Measurements from ENCODE around the gene BMP8A.

BMP8A gene

DNA sequence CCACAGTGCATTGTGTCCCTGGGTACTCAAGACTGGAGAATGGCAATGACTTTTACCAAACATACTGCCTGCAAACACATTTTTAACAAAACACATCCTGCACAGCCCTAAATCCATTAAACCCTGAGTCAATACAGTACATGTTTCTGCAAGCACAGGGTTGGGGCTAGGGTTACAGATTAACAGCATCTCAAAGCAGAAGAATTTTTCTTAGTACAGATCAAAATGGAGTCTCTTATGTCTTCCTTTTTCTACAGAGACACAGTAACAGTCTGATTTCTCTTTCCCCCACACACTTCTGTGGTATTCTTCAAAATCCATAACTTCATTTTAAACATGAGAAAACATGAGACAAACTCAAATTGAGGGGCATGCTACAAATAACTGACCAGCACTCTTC lies 13.9 kb downstream of the BMP8A start:
- TF ChIP-seq CTCF (IDR thresholded peaks at IDR 0.05; ENCODE audit: borderline replicate concordance, extremely low read depth, low read length, poor library complexity, severe bottlenecking) (no peak), EZH2 (IDR thresholded peaks at IDR 0.05; ENCODE audit: borderline replicate concordance, low read depth, low read length, severe bottlenecking) (no peak)
- H3K27ac ChIP-seq (ENCODE audit: low read length), result no peak overlapping the region
- H4K20me1 ChIP-seq (ENCODE audit: insufficient read depth, low read length), result no peaks in the 10 kb centered on the region
- H3K9ac ChIP-seq (ENCODE audit: low read depth, low read length), result no peak overlapping the region
- no peak overlapping the region for H3K4me2 ChIP-seq (ENCODE audit: insufficient read depth, low read length)
- no peak overlapping the region for H3K4me3 ChIP-seq (ENCODE audit: low read depth in 1 of 2, low read length in 2 of 2)
- no peaks in the 10 kb centered on the region for H3K9me3 ChIP-seq (ENCODE audit: insufficient read depth, low read length, severe bottlenecking)
- H3K27me3 ChIP-seq (ENCODE audit: insufficient read depth, low read length, poor library complexity), result no peaks in the 10 kb centered on the region
- no peaks in the 10 kb centered on the region for H3K79me2 ChIP-seq (ENCODE audit: insufficient read depth, low read length)
- H3K4me1 ChIP-seq (ENCODE audit: insufficient read depth, low read length), result no peaks in the 10 kb centered on the region
- no peak overlapping the region for H2AFZ ChIP-seq (ENCODE audit: low read depth, low read length)
- no peaks in the 10 kb centered on the region for H3K36me3 ChIP-seq (ENCODE audit: insufficient read depth, low read length)
- DNase-seq (no peak), ATAC-seq (ENCODE audit: insufficient read depth, low read depth) (no peak)

- no peak overlapping the region for H3K4me2 ChIP-seq (ENCODE audit: insufficient read depth, low read length)
- ATAC-seq (ENCODE audit: insufficient read depth, low read depth), result no peak
- H3K27me3 ChIP-seq (ENCODE audit: insufficient read depth, low read length, poor library complexity), result no peaks in the 10 kb centered on the region
- peak; percentile 39 for TF ChIP-seq CTCF (IDR thresholded peaks at IDR 0.05; ENCODE audit: borderline replicate concordance, extremely low read depth, low read length, poor library complexity, severe bottlenecking)
- no peak for TF ChIP-seq EZH2 (IDR thresholded peaks at IDR 0.05; ENCODE audit: borderline replicate concordance, low read depth, low read length, severe bottlenecking)
- no peaks in the 10 kb centered on the region for H3K36me3 ChIP-seq (ENCODE audit: insufficient read depth, low read length)
- no peak overlapping the region for H3K4me3 ChIP-seq (ENCODE audit: low read depth in 1 of 2, low read length in 2 of 2)
- no peaks in the 10 kb centered on the region for H4K20me1 ChIP-seq (ENCODE audit: insufficient read depth, low read length)
- no peak for DNase-seq
- H3K9ac ChIP-seq (ENCODE audit: low read depth, low read length), result no peak overlapping the region
- H3K27ac ChIP-seq (ENCODE audit: low read length), result no peak overlapping the region
- H2AFZ ChIP-seq (ENCODE audit: low read depth, low read length), result no peak overlapping the region
- no peaks in the 10 kb centered on the region for H3K9me3 ChIP-seq (ENCODE audit: insufficient read depth, low read length, severe bottlenecking)
- no peaks in the 10 kb centered on the region for H3K79me2 ChIP-seq (ENCODE audit: insufficient read depth, low read length)
- H3K4me1 ChIP-seq (ENCODE audit: insufficient read depth, low read length), result no peaks in the 10 kb centered on the region
Observed at GRCh38 chr1:39507230-39507928, 15.9 kb downstream of the BMP8A start.

- Histone ChIP-seq H3K9me3 (ENCODE audit: insufficient read depth, low read length, severe bottlenecking) (no peaks in the 10 kb centered on the region), H3K36me3 (ENCODE audit: insufficient read depth, low read length) (no peaks in the 10 kb centered on the region), H3K79me2 (ENCODE audit: insufficient read depth, low read length) (no peaks in the 10 kb centered on the region), H4K20me1 (ENCODE audit: insufficient read depth, low read length) (no peaks in the 10 kb centered on the region), H3K27ac (ENCODE audit: low read length) (no peak overlapping the region), H3K9ac (ENCODE audit: low read depth, low read length) (no peak overlapping the region), H3K4me3 (ENCODE audit: low read depth in 1 of 2, low read length in 2 of 2) (no peak overlapping the region), H3K27me3 (ENCODE audit: insufficient read depth, low read length, poor library complexity) (no peaks in the 10 kb centered on the region), H2AFZ (ENCODE audit: low read depth, low read length) (no peak overlapping the region), H3K4me1 (ENCODE audit: insufficient read depth, low read length) (no peaks in the 10 kb centered on the region), H3K4me2 (ENCODE audit: insufficient read depth, low read length) (no peak overlapping the region)
- ATAC-seq (ENCODE audit: insufficient read depth, low read depth) (no peak), DNase-seq (no peak)
- no peak for TF ChIP-seq EZH2 (IDR thresholded peaks at IDR 0.05; ENCODE audit: borderline replicate concordance, low read depth, low read length, severe bottlenecking)
- no peak for TF ChIP-seq CTCF (IDR thresholded peaks at IDR 0.05; ENCODE audit: borderline replicate concordance, extremely low read depth, low read length, poor library complexity, severe bottlenecking)
Observed at GRCh38 chr1:39508266-39508665, 16.8 kb downstream of the BMP8A start.

Measured in DND-41 (cell line).